OCI-LY1 (cell line): ENCODE results near the gene MKRN3.

ENCODE experiments used
- H2AFZ ChIP-seq: fragments of 200-600 bp; sonication (generic), shearing (Covaris generic); 2 replicates; pipeline ENCODE4 v1.6.0; 2014; ENCODE audit warnings: antibody characterized with exemption, mild to moderate bottlenecking, low read length
- H3F3A ChIP-seq: fragments of 200-600 bp; sonication (generic), shearing (Covaris generic); 2 replicates; pipeline ENCODE4 v1.6.0; 2014; ENCODE audit warnings: mild to moderate bottlenecking, antibody characterized with exemption, low read length, moderate library complexity; ENCODE audit not compliant: insufficient read depth
- H3K27ac ChIP-seq: fragments of 200-600 bp; sonication (generic); 2 replicates; pipeline ENCODE4 v1.5.1; 2014; ENCODE audit warnings: low read length, mixed run types, mild to moderate bottlenecking, low read depth; ENCODE audit not compliant: poor library complexity, severe bottlenecking
- H3K27me3 ChIP-seq: fragments of 200-600 bp; sonication (generic); 2 replicates; pipeline ENCODE4 v1.6.0; 2014; ENCODE audit warnings: antibody characterized with exemption, mild to moderate bottlenecking, low read length, moderate library complexity; ENCODE audit not compliant: insufficient read depth
- H3K36me3 ChIP-seq: fragments of 200-600 bp; sonication (generic); 2 replicates; pipeline ENCODE4 v1.6.1; 2014; ENCODE audit warnings: mild to moderate bottlenecking, antibody characterized with exemption, low read length, moderate library complexity, mixed read lengths; ENCODE audit not compliant: insufficient read depth
- H3K4me1 ChIP-seq: fragments of 200-600 bp; sonication (generic); 2 replicates; pipeline ENCODE4 v1.5.1; 2014; ENCODE audit warnings: mild to moderate bottlenecking, low read length, moderate library complexity; ENCODE audit not compliant: insufficient read depth, severe bottlenecking
- H3K4me2 ChIP-seq: fragments of 200-600 bp; sonication (generic), shearing (Covaris generic); 2 replicates; pipeline ENCODE4 v1.6.1; 2014; ENCODE audit warnings: low read length
- H3K4me3 ChIP-seq: fragments of 200-600 bp; sonication (generic); 2 replicates; pipeline ENCODE4 v1.5.1; 2014; ENCODE audit warnings: low read length, low read depth, mild to moderate bottlenecking, mixed read lengths; ENCODE audit not compliant: poor library complexity, severe bottlenecking
- H3K79me2 ChIP-seq: fragments of 200-600 bp; shearing (Covaris generic); 2 replicates; pipeline ENCODE4 v1.6.1; 2016; ENCODE audit warnings: mixed run types, low read length, mixed read lengths; ENCODE audit not compliant: insufficient read depth
- H3K9ac ChIP-seq: fragments of 200-600 bp; sonication (generic), shearing (Covaris generic); 2 replicates; pipeline ENCODE4 v1.6.1; 2014; ENCODE audit warnings: mild to moderate bottlenecking, low read length, mixed read lengths
- H3K9me2 ChIP-seq: fragments of 200-600 bp; sonication (generic), shearing (Covaris generic); 2 replicates; pipeline ENCODE4 v1.6.1; 2014; ENCODE audit warnings: low read depth, mild to moderate bottlenecking, low read length, mixed read lengths
- H3K9me3 ChIP-seq: fragments of 200-600 bp; shearing (Covaris generic); 2 replicates; pipeline ENCODE4 v1.6.1; 2014; ENCODE audit warnings: low read length, mixed read lengths
- H4K20me1 ChIP-seq: fragments of 200-600 bp; sonication (generic), shearing (Covaris generic); 2 replicates; pipeline ENCODE4 v1.6.0; 2016; ENCODE audit warnings: mild to moderate bottlenecking, low read length; ENCODE audit not compliant: insufficient read depth
- CTCF ChIP-seq: fragments of 200-600 bp; sonication (generic), shearing (Covaris generic); IDR thresholded peaks from 2 replicates; pipeline ENCODE4 v1.5.1; 2017; ENCODE audit warnings: mild to moderate bottlenecking, antibody characterized with exemption, low read length, moderate library complexity, mixed read lengths
- EZH2 ChIP-seq: fragments of 200-600 bp; sonication (generic), shearing (Covaris generic); IDR thresholded peaks from 2 replicates; pipeline ENCODE4 v1.8.0; 2017; ENCODE audit warnings: borderline replicate concordance, mixed run types, mild to moderate bottlenecking, antibody characterized with exemption, low read length, moderate library complexity, mixed read lengths

MKRN3 gene

GRCh38 chr15:23589012-23589411, 23.5 kb downstream of the MKRN3 start:
- Histone ChIP-seq H3K27ac (no peak overlapping the region), H3K27me3 (no peaks in the 10 kb centered on the region), H3K9me3 (no peaks in the 10 kb centered on the region), H3K4me2 (no peak overlapping the region), H3K4me3 (no peak overlapping the region), H3K79me2 (no peaks in the 10 kb centered on the region), H4K20me1 (no peaks in the 10 kb centered on the region), H3K4me1 (no peaks in the 10 kb centered on the region), H3K36me3 (no peaks in the 10 kb centered on the region), H2AFZ (no peak overlapping the region), H3F3A (no peaks in the 10 kb centered on the region), H3K9ac (no peak overlapping the region), H3K9me2 (no peaks in the 10 kb centered on the region)
- no peak for TF ChIP-seq EZH2
- no peak for TF ChIP-seq CTCF

- no peak overlapping the region for H3K9ac ChIP-seq
- H3K79me2 ChIP-seq = no peaks in the 10 kb centered on the region
- no peak for TF ChIP-seq EZH2
- no peak for TF ChIP-seq CTCF
- H3K27me3 ChIP-seq = no peaks in the 10 kb centered on the region
- H3K4me3 ChIP-seq = no peak overlapping the region
- no peak overlapping the region for H2AFZ ChIP-seq
- no peaks in the 10 kb centered on the region for H3K9me2 ChIP-seq
- H3K27ac ChIP-seq = no peak overlapping the region
- H3K4me1 ChIP-seq = no peaks in the 10 kb centered on the region
- no peaks in the 10 kb centered on the region for H3K36me3 ChIP-seq
- no peaks in the 10 kb centered on the region for H3F3A ChIP-seq
- H3K9me3 ChIP-seq = no peaks in the 10 kb centered on the region
- no peaks in the 10 kb centered on the region for H4K20me1 ChIP-seq
- no peak overlapping the region for H3K4me2 ChIP-seq
Measured at GRCh38 chr15:23594252-23594770, 28.8 kb downstream of the MKRN3 start.

DNA sequence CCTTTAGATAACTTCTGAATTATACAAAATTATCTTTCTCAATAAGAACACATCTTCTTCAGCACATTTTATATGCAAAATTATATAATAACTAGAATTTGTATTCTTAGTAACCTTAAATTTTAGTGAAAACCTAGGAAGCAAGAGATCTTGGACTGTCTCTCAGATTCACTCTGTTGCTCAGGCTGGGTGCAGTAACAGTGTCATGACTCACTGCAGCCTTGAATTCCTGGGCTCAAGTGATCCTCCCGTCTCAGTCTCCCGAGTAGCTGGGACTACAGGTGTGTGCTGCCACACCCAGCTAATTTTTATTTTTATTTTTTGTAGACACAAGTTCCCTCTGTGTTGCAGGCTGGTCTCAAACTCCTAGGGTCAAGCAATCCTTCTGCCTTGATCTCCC, 29.9 kb downstream of the MKRN3 start:
- H3K4me1 ChIP-seq = no peaks in the 10 kb centered on the region
- no peaks in the 10 kb centered on the region for H3K79me2 ChIP-seq
- H2AFZ ChIP-seq = no peak overlapping the region
- H3K36me3 ChIP-seq = no peaks in the 10 kb centered on the region
- no peak overlapping the region for H3K4me3 ChIP-seq
- H4K20me1 ChIP-seq = no peaks in the 10 kb centered on the region
- TF ChIP-seq CTCF (no peak), EZH2 (no peak)
- H3K9me3 ChIP-seq = no peaks in the 10 kb centered on the region
- no peaks in the 10 kb centered on the region for H3K27me3 ChIP-seq
- no peaks in the 10 kb centered on the region for H3F3A ChIP-seq
- H3K4me2 ChIP-seq = no peak overlapping the region
- no peak overlapping the region for H3K9ac ChIP-seq
- no peaks in the 10 kb centered on the region for H3K9me2 ChIP-seq
- no peak overlapping the region for H3K27ac ChIP-seq
